Measurements from ENCODE around the gene WDR17.

GRCh38 chr4:176084769-176085168, 19.1 kb downstream of the WDR17 start:
- TF ChIP-seq, protein P1, sequence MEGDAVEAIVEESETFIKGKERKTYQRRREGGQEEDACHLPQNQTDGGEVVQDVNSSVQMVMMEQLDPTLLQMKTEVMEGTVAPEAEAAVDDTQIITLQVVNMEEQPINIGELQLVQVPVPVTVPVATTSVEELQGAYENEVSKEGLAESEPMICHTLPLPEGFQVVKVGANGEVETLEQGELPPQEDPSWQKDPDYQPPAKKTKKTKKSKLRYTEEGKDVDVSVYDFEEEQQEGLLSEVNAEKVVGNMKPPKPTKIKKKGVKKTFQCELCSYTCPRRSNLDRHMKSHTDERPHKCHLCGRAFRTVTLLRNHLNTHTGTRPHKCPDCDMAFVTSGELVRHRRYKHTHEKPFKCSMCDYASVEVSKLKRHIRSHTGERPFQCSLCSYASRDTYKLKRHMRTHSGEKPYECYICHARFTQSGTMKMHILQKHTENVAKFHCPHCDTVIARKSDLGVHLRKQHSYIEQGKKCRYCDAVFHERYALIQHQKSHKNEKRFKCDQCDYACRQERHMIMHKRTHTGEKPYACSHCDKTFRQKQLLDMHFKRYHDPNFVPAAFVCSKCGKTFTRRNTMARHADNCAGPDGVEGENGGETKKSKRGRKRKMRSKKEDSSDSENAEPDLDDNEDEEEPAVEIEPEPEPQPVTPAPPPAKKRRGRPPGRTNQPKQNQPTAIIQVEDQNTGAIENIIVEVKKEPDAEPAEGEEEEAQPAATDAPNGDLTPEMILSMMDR (IDR thresholded peaks at IDR 0.05): no peak
- no peak for TF ChIP-seq POLR2AphosphoS5 (IDR thresholded peaks at IDR 0.05)

Measured in prostate gland (tissue), 2 donors.